Prostate gland (tissue), 2 donors: ENCODE data around the gene RBM6. TPM values are rescaled to one million over a fixed set of nuclear protein-coding genes. Genes with fewer than 3 reads are reported as not detected.

ENCODE experiments used
- DNase-seq: peaks from one replicate; pipeline ENCODE4 v3.0.0-alpha.2; 2019; ENCODE audit warnings: low spot score
- H3K27ac ChIP-seq, 2 donors: fragments of 200-600 bp; sonication (generic); 2 replicates each; pipeline ENCODE4 v1.5.1; 2017 to 2019
- H3K27me3 ChIP-seq: fragments of 200-600 bp; sonication (generic); replicated peaks from 2 replicates; pipeline ENCODE4 v1.5.1; 2019; ENCODE audit not compliant: insufficient read depth
- H3K36me3 ChIP-seq, 2 donors: fragments of 200-600 bp; sonication (generic); 1 replicate in 1 of 2; 2 replicates in 1 of 2; pipeline versions ENCODE4 v1.5.1 to v1.8.1; 2017 to 2019
- H3K4me1 ChIP-seq: fragments of 200-600 bp; sonication (generic); replicated peaks from 2 replicates; pipeline ENCODE4 v1.5.1; 2019
- H3K4me3 ChIP-seq, 2 donors: fragments of 200-600 bp; sonication (generic); 2 replicates each; pipeline ENCODE4 v1.5.1; 2017 to 2019
- H3K9me3 ChIP-seq: fragments of 200-600 bp; sonication (generic); 2 replicates; pipeline ENCODE4 v1.5.1; 2017
- POLR2A ChIP-seq: fragments of 450-650 bp; IDR thresholded peaks from one replicate; pipeline ENCODE4 v1.6.1; 2016; ENCODE audit warnings: antibody characterized with exemption, mild to moderate bottlenecking
- POLR2AphosphoS5 ChIP-seq: sonication (generic); formaldehyde crosslinking; IDR thresholded peaks from one replicate; pipeline ENCODE4 v1.6.1; 2017; ENCODE audit warnings: antibody characterized with exemption
- WGBS: methylation state at CpG from one replicate; pipeline ENCODE4 v1.1.5; 2018; 5-methylcytosine and 5-hydroxymethylcytosine counted together
- intact Hi-C: fragments of 100-400 bp; cut with DNase I; formaldehyde crosslinking; loops from one replicate; pipeline ENCODE4 v1.14.2; 2022
- total RNA-seq, 2 donors: library from RNA; depleted of rRNA; stranded (reverse); fragments of >200 nt; gene quantifications; one replicate each; pipeline ENCODE4 v1.1.0, GENCODE V29; 2016
- TF ChIP-seq, protein P1 (sequence below), 4 experiments: fragments of 200-600 bp in 2 of 4; fragments of 450-650 bp in 2 of 4; sonication (generic) in 2 of 4; IDR thresholded peaks; 1 replicate in 3 of 4; 2 replicates in 1 of 4; pipeline ENCODE4 v1.5.1; 2016 to 2019; ENCODE audit warnings: antibody characterized with exemption in 4 of 4, mild to moderate bottlenecking in 2 of 4, moderate library complexity in 2 of 4

RBM6 gene
- total RNA-seq, 2 donors from 2014 or later: 53.1 to 176 TPM

DNA sequence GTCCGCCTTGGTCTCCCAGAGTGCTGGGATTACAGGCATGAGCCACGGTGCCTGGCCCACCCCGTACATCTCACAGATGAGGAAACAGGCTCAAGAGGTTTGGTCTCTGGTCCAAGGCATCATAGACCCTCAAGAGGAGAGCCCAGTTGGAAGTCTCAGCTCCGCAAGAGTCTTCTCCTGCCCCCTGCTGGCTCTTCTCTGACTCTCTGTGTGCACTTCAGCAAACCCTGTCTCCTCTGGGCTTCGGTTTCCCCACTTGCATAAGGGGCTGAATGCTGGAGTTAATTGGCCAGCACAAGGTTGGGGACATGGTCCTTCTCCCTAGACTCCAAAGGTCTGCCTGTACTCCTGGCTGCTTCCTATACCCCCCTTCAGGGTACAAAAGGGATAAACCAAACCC, 40.1 kb upstream of the RBM6 start:
- H3K4me1 ChIP-seq: peaks cover 4% of the 10 kb centered on the region
- no peak overlapping the region for H3K27ac ChIP-seq
- WGBS: 83% methylated on average over 5 of the region's 5 CpGs
- H3K4me3 ChIP-seq: no peak overlapping the region
- H3K9me3 ChIP-seq: no peaks in the 10 kb centered on the region
- TF ChIP-seq, protein P1, sequence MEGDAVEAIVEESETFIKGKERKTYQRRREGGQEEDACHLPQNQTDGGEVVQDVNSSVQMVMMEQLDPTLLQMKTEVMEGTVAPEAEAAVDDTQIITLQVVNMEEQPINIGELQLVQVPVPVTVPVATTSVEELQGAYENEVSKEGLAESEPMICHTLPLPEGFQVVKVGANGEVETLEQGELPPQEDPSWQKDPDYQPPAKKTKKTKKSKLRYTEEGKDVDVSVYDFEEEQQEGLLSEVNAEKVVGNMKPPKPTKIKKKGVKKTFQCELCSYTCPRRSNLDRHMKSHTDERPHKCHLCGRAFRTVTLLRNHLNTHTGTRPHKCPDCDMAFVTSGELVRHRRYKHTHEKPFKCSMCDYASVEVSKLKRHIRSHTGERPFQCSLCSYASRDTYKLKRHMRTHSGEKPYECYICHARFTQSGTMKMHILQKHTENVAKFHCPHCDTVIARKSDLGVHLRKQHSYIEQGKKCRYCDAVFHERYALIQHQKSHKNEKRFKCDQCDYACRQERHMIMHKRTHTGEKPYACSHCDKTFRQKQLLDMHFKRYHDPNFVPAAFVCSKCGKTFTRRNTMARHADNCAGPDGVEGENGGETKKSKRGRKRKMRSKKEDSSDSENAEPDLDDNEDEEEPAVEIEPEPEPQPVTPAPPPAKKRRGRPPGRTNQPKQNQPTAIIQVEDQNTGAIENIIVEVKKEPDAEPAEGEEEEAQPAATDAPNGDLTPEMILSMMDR (IDR thresholded peaks at IDR 0.05): no peak
- TF ChIP-seq POLR2A: no peak
- no peaks in the 10 kb centered on the region for H3K36me3 ChIP-seq
- intact Hi-C loops: no loop called here
- H3K27me3 ChIP-seq: no peaks in the 10 kb centered on the region
- no peak for DNase-seq

DNA sequence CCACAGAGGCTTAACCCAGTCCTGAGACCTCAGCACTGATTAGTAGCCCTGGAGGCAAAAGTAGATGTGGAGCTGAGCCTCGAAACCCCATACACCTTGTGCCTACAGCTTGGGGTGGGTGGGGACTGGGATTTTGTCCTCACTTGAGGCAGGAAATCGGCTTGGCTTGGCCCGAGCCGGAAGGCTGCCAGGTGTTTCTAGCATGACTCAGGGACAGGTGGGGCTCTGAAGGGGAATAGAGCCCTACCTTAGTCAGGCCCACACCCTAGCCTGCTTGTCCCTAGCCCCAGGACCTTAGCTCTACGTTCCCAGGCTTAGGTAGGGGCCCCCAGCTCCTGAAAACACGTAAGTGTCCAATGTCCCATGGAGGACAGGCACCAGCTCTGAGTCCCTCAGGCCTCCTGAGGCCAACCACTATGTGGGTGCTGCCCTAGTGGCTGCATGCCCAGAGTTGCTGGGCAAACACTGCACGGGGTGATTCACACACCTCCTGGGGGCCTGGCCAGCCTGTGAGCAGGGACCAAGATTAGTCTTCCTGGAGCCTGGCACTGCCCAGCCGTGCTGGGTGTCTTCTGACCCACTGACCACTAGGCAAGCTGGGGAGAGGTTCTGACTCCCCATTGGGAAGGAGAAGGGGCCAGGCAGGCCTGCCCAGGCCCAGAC, 39.3 kb upstream of the RBM6 start:
- WGBS: 48% methylated on average over 8 of the region's 8 CpGs
- Histone ChIP-seq H3K27ac (peak overlapping the region; percentile 45 to 55), H3K36me3 (no peaks in the 10 kb centered on the region), H3K9me3 (no peaks in the 10 kb centered on the region), H3K27me3 (no peaks in the 10 kb centered on the region), H3K4me1 (peaks cover 4% of the 10 kb centered on the region), H3K4me3 (no peak overlapping the region)
- TF ChIP-seq, protein P1 (IDR thresholded peaks at IDR 0.05): peak in 1 of 4 experiments; percentile 16
- TF ChIP-seq POLR2A (no peak), POLR2AphosphoS5 (peak; percentile 56)
- DNase-seq: peak; percentile 73
- intact Hi-C loops: no loop called here

DNA sequence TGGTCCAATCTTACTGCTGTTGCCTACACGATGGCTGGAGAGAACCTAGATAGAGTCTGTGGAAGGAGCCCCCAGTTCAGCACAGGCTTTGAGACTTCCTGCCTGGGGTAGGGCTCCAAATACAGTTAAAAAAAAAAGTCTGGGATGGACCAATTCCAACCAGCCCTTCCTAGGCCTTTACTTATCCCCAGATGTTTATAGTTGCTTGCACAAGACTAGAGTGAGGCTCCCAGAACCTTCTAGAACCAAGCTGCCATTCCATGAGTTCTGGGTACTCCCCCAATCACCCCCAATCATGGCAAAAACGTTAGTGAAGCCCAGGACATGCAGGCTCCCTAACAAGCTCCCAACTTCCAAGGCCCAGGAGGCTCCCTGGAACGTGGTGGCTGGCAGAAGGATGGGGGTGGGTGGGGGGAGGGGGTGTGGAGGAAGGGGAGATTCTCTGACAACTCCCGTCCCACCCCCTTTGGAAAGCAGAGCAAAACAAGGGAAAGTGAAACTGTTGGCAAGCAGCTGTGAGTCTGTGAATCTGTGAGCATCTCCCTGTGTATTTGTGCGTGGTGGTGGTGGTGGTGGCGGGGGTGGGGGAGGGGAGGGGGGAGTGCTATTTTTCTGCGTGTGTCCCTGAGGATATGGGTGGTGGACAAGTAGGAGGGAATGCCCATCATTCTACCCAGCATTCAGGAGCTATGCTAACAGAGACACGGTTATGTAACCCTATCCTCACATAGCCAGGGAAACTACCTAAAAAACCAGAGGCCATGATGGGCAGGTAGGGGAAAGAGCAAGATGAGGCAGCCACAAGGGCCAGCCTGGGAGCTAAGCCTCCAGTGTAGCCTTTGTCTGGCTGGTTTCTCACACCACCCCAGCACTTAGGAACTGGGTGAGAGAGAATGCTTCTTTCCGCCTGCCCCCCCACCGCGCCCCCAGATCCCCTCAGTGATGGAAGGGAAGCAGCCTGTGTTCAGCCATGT, 38.3 kb upstream of the RBM6 start:
- H3K9me3 ChIP-seq: no peaks in the 10 kb centered on the region
- no peak for DNase-seq
- intact Hi-C loops: no loop called here
- peaks cover 6% of the 10 kb centered on the region for H3K4me1 ChIP-seq
- H3K4me3 ChIP-seq: no peak overlapping the region
- H3K36me3 ChIP-seq: no peaks in the 10 kb centered on the region
- 49% methylated on average over 11 of the region's 11 CpGs for WGBS
- H3K27me3 ChIP-seq: no peaks in the 10 kb centered on the region
- H3K27ac ChIP-seq: peak overlapping the region; percentile 45 to 55
- TF ChIP-seq, protein P1 (IDR thresholded peaks at IDR 0.05): no peak
- TF ChIP-seq POLR2AphosphoS5 (no peak), POLR2A (no peak)

DNA sequence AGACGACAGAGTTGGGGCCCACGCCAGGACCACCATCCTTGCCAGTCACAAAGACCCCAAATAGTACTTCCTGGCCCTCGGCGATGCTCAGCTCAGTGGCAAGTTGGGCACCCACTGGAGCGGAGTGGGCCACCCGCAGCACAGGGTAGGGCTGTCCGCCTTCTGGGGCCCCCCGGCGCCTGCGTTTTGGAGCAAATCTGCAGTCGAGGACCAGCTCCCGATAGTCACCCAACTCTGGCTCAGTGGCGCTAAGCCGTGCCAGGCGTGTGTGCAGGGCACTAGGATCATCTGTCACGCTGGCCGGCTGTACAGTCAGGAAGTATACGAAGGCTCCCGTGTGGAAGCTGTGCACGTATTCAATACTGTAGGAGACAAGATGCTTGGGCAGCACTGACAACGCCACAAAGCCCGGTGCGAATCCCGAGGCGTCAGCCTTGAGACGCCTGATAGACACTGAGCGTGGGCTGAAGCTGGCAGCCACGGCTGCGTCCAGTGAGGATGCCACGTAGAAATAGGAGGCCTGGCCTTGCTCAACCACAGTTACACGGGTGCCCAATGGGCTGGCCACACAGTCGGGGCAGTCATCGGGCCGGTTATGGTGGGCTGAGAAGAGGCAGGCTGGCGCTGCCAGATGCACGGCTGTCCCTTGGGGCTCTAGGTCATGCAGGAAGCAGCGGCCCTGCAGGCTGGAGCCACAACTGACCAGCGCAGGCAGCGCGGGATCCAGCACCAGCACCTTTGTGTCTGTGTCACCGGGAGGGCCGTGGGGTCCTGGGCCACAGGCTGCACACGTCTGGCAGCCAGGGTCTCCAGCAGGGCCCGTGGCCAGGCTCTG, 37.2 kb upstream of the RBM6 start:
- Histone ChIP-seq H3K9me3 (no peaks in the 10 kb centered on the region), H3K27me3 (no peaks in the 10 kb centered on the region), H3K4me3 (no peak overlapping the region), H3K36me3 (no peaks in the 10 kb centered on the region), H3K27ac (no peak overlapping the region), H3K4me1 (peaks cover 6% of the 10 kb centered on the region)
- DNase-seq: no peak
- 96% methylated on average over 41 of the region's 44 CpGs for WGBS
- intact Hi-C loops: no loop called here
- no peak for TF ChIP-seq POLR2AphosphoS5
